T follicular helper cell (primary cell): ENCODE data around the gene KLHL35.
"Not testable (repeated sequence)": the region's sequence is repeated elsewhere in the genome, so short reads cannot be mapped to it uniquely, and the experiment has no call there.

Experiments
- DNase-seq: peaks from one replicate; pipeline ENCODE4 v3.0.0-alpha.2; 2020; ENCODE audit warnings: low read depth

KLHL35 gene

GRCh38 chr11:75423721-75424120 lies 9.3 kb downstream of the KLHL35 start:
- DNase-seq, result no peak

GRCh38 chr11:75422248-75423231 lies 10.5 kb downstream of the KLHL35 start:
- DNase-seq, result no peak

- DNase-seq, result no peak
Measured at GRCh38 chr11:75421902-75422247, 11.1 kb downstream of the KLHL35 start.

- no peak for DNase-seq
Measured at GRCh38 chr11:75421035-75421602, 11.9 kb downstream of the KLHL35 start.

- no peak for DNase-seq
Measured at GRCh38 chr11:75420224-75421034, 12.6 kb downstream of the KLHL35 start.

GRCh38 chr11:75413864-75414263 lies 19.1 kb downstream of the KLHL35 start:
- DNase-seq, result no peak

GRCh38 chr11:75413146-75413545 lies 19.9 kb downstream of the KLHL35 start:
- not testable (repeated sequence) for DNase-seq

GRCh38 chr11:75409971-75410370 lies 23.0 kb downstream of the KLHL35 start:
- not testable (repeated sequence) for DNase-seq

GRCh38 chr11:75408957-75409219 lies 24.1 kb downstream of the KLHL35 start:
- DNase-seq, result no peak

GRCh38 chr11:75406338-75406777 lies 26.6 kb downstream of the KLHL35 start:
- DNase-seq, result no peak

GRCh38 chr11:75403983-75404658 lies 28.9 kb downstream of the KLHL35 start:
- no peak for DNase-seq

GRCh38 chr11:75403037-75403436 lies 30.0 kb downstream of the KLHL35 start:
- DNase-seq, result no peak

GRCh38 chr11:75402002-75402773 lies 30.8 kb downstream of the KLHL35 start:
- DNase-seq, result no peak

GRCh38 chr11:75400146-75400865 lies 32.7 kb downstream of the KLHL35 start:
- DNase-seq, result no peak

GRCh38 chr11:75399344-75400145 lies 33.5 kb downstream of the KLHL35 start, which contains the start of gene RPS3:
TSS of gene RPS3 (plus strand) at chr11:75399518. CDS start at chr11:75399548, 30 bp downstream.
- DNase-seq, result peak; percentile 82

GRCh38 chr11:75398906-75399305 lies 34.1 kb downstream of the KLHL35 start:
- DNase-seq, result no peak

GRCh38 chr11:75394085-75394840 lies 38.7 kb downstream of the KLHL35 start:
- DNase-seq, result no peak

GRCh38 chr11:75389925-75390324 lies 43.1 kb downstream of the KLHL35 start:
- no peak for DNase-seq

GRCh38 chr11:75389276-75389605 lies 43.8 kb downstream of the KLHL35 start:
- DNase-seq, result no peak
